Activated CD4-positive, CD25-positive, alpha-beta regulatory T cell treated with anti-CD3 and anti-CD28 coated beads, Interleukin-2, amount 50 U/mL, for 16 hours (primary cell): ENCODE data around the gene PCDHGA9.
"Not testable (repeated sequence)": the region's sequence is repeated elsewhere in the genome, so short reads cannot be mapped to it uniquely, and the experiment has no call there.

Source experiments
- DNase-seq: peaks from one replicate; pipeline ENCODE4 v3.0.0-alpha.2; 2020; ENCODE audit warnings: low read depth, low spot score

Gene PCDHGA9

GRCh38 chr5:141383345-141383744 lies 19.2 kb upstream of the PCDHGA9 start:
- no peak for DNase-seq

GRCh38 chr5:141384471-141385267 lies 17.9 kb upstream of the PCDHGA9 start:
- no peak for DNase-seq

- DNase-seq = not testable (repeated sequence)
Measured at GRCh38 chr5:141387557-141388311, 14.8 kb upstream of the PCDHGA9 start, which contains the start of gene PCDHGB4. Gene PCDHGB4, plus strand, starts transcription at chr5:141387698. Its CDS starts 187 bp downstream, at chr5:141387885.

- DNase-seq = no peak
Measured at GRCh38 chr5:141388661-141389060, 13.9 kb upstream of the PCDHGA9 start.

- no peak for DNase-seq
Measured at GRCh38 chr5:141389153-141390042, 13.2 kb upstream of the PCDHGA9 start.

- no peak for DNase-seq
Measured at GRCh38 chr5:141392429-141393198, 10.0 kb upstream of the PCDHGA9 start, which contains the start of gene PCDHGA8. Gene PCDHGA8, plus strand, starts transcription at chr5:141392633. Its CDS starts 181 bp downstream, at chr5:141392814.

GRCh38 chr5:141393267-141393666 lies 9.3 kb upstream of the PCDHGA9 start:
- no peak for DNase-seq

- not testable (repeated sequence) for DNase-seq
Measured at GRCh38 chr5:141394401-141395187, 8.0 kb upstream of the PCDHGA9 start.

- DNase-seq = not testable (repeated sequence)
Measured at GRCh38 chr5:141397756-141398551, 4.6 kb upstream of the PCDHGA9 start, which contains the start of gene PCDHGB5. Gene PCDHGB5, plus strand, starts transcription at chr5:141397947. Its CDS starts 181 bp downstream, at chr5:141398128.

- no peak for DNase-seq
Measured at GRCh38 chr5:141398608-141399007, 4.0 kb upstream of the PCDHGA9 start.

- no peak for DNase-seq
Measured at GRCh38 chr5:141399555-141400258, 2.9 kb upstream of the PCDHGA9 start.

GRCh38 chr5:141403387-141403786 lies 809 bp downstream of the PCDHGA9 start:
- DNase-seq = no peak

GRCh38 chr5:141407790-141408505 lies 5.4 kb downstream of the PCDHGA9 start, which contains the start of gene PCDHGB6:
Gene PCDHGB6, plus strand, starts transcription at chr5:141408021. Its CDS starts 182 bp downstream, at chr5:141408203.
- DNase-seq = not testable (repeated sequence)

GRCh38 chr5:141409598-141410306 lies 7.2 kb downstream of the PCDHGA9 start:
- no peak for DNase-seq

- no peak for DNase-seq
Measured at GRCh38 chr5:141411575-141411974, 9.0 kb downstream of the PCDHGA9 start.

GRCh38 chr5:141412854-141413539 lies 10.4 kb downstream of the PCDHGA9 start, which contains the start of gene PCDHGA10:
Gene PCDHGA10, plus strand, starts transcription at chr5:141412987. Its CDS starts 189 bp downstream, at chr5:141413176.
- no peak for DNase-seq
